Progenitor cell of endocrine pancreas (in vitro differentiated cells): ENCODE data around the gene MLLT3. TPM values are rescaled to one million over a fixed set of nuclear protein-coding genes. Genes with fewer than 3 reads are reported as not detected.
A peak's percentile ranks its signal among the peaks of the same experiment; 100 is the strongest.
"Not testable (repeated sequence)": the region's sequence is repeated elsewhere in the genome, so short reads cannot be mapped to it uniquely, and the experiment has no call there.

Experiments used
- DNase-seq: peaks from one replicate; pipeline ENCODE4 v3.0.0; 2021; ENCODE audit warnings: low spot score; ENCODE audit not compliant: unreplicated experiment
- H3K27ac Mint-ChIP-seq: 2 replicates; pipeline ENCODE4 v1.8.0; 2021; ENCODE audit warnings: mild to moderate bottlenecking, moderate library complexity, mixed read lengths
- H3K27me3 Mint-ChIP-seq: 2 replicates; pipeline ENCODE4 v1.8.0; 2021; ENCODE audit warnings: mixed read lengths
- H3K36me3 Mint-ChIP-seq: 2 replicates; pipeline ENCODE4 v1.8.0; 2022; ENCODE audit warnings: mixed read lengths; ENCODE audit not compliant: insufficient read depth
- H3K4me1 Mint-ChIP-seq: 2 replicates; pipeline ENCODE4 v1.8.0; 2021; ENCODE audit warnings: low read depth, mixed read lengths
- H3K4me3 Mint-ChIP-seq: 2 replicates; pipeline ENCODE4 v1.8.0; 2021; ENCODE audit warnings: low read depth, mild to moderate bottlenecking, moderate library complexity, mixed read lengths
- H3K9me3 Mint-ChIP-seq: 2 replicates; pipeline ENCODE4 v1.8.0; 2021; ENCODE audit warnings: low read depth, mixed read lengths
- CTCF ChIP-seq: fragments of 200-600 bp; sonication (generic); IDR thresholded peaks from one replicate; pipeline ENCODE4 v1.5.0; 2021; ENCODE audit warnings: antibody characterized with exemption, mild to moderate bottlenecking; ENCODE audit not compliant: unreplicated experiment
- total RNA-seq: library from RNA; stranded (reverse); gene quantifications from 2 replicates; pipeline ENCODE4 v1.2.1, GENCODE V29; 2021

Gene MLLT3
- total RNA-seq, 1 donor from 2014 or later = 25.8 TPM

GRCh38 chr9:20662156-20662555, 39.9 kb upstream of the MLLT3 start:
- Mint-ChIP-seq H3K27me3 (no peaks in the 10 kb centered on the region), H3K36me3 (peaks cover 3% of the 10 kb centered on the region), H3K4me3 (no peak overlapping the region), H3K4me1 (peaks cover 4% of the 10 kb centered on the region), H3K9me3 (no peaks in the 10 kb centered on the region), H3K27ac (no peak overlapping the region)
- TF ChIP-seq CTCF = no peak
- no peak for DNase-seq

GRCh38 chr9:20659474-20659967, 37.2 kb upstream of the MLLT3 start:
- Mint-ChIP-seq H3K27me3 (no peaks in the 10 kb centered on the region), H3K27ac (no peak overlapping the region), H3K4me1 (peaks cover 4% of the 10 kb centered on the region), H3K9me3 (peaks cover 8% of the 10 kb centered on the region), H3K4me3 (no peak overlapping the region), H3K36me3 (peaks cover 3% of the 10 kb centered on the region)
- TF ChIP-seq CTCF = no peak
- DNase-seq = no peak

GRCh38 chr9:20658677-20659473, 36.6 kb upstream of the MLLT3 start:
- H3K27me3 Mint-ChIP-seq = no peaks in the 10 kb centered on the region
- peaks cover 3% of the 10 kb centered on the region for H3K36me3 Mint-ChIP-seq
- peaks cover 14% of the 10 kb centered on the region for H3K9me3 Mint-ChIP-seq
- no peak overlapping the region for H3K4me3 Mint-ChIP-seq
- peak overlapping the region; percentile 99 for H3K27ac Mint-ChIP-seq
- H3K4me1 Mint-ChIP-seq = peaks cover 4% of the 10 kb centered on the region
- TF ChIP-seq CTCF = no peak
- DNase-seq = no peak

- Mint-ChIP-seq H3K27ac (peak overlapping the region; percentile 99), H3K9me3 (peaks cover 14% of the 10 kb centered on the region)
- H3K36me3 Mint-ChIP-seq, H3K4me1 Mint-ChIP-seq, H3K4me3 Mint-ChIP-seq, H3K27me3 Mint-ChIP-seq: not testable (repeated sequence)
- peak; percentile 31 for DNase-seq
These were observed 36.0 kb upstream of the MLLT3 start for GRCh38 chr9:20658246-20658667.

- Mint-ChIP-seq H3K27ac (no peak overlapping the region), H3K27me3 (no peaks in the 10 kb centered on the region)
These were observed 29.6 kb upstream of the MLLT3 start for GRCh38 chr9:20651939-20652338.

More at GRCh38 chr9:20651939-20652338, 29.6 kb upstream of the MLLT3 start:
- H3K36me3 Mint-ChIP-seq = peaks cover 3% of the 10 kb centered on the region
- DNase-seq = no peak
- no peak overlapping the region for H3K4me3 Mint-ChIP-seq
- TF ChIP-seq CTCF = no peak
- peaks cover 14% of the 10 kb centered on the region for H3K9me3 Mint-ChIP-seq
- no peaks in the 10 kb centered on the region for H3K4me1 Mint-ChIP-seq
